ENCODE data around the gene ATP2A1.

Gene ATP2A1

GRCh38 chr16:28843766-28844165 is 34.5 kb upstream of the ATP2A1 start:
- no peak overlapping the region for H3K27ac Mint-ChIP-seq
- H3K9me3 Mint-ChIP-seq, result no peaks in the 10 kb centered on the region
- H3K4me1 Mint-ChIP-seq (ENCODE audit: low read depth), result peaks cover 16% of the 10 kb centered on the region
- H3K27me3 Mint-ChIP-seq (ENCODE audit: low read depth), result no peaks in the 10 kb centered on the region
- peaks cover 43% of the 10 kb centered on the region for H3K36me3 Mint-ChIP-seq (ENCODE audit: low read depth)
- DNase-seq (ENCODE audit: low spot score), result no peak
- H3K4me3 Mint-ChIP-seq, result no peak overlapping the region

DNA sequence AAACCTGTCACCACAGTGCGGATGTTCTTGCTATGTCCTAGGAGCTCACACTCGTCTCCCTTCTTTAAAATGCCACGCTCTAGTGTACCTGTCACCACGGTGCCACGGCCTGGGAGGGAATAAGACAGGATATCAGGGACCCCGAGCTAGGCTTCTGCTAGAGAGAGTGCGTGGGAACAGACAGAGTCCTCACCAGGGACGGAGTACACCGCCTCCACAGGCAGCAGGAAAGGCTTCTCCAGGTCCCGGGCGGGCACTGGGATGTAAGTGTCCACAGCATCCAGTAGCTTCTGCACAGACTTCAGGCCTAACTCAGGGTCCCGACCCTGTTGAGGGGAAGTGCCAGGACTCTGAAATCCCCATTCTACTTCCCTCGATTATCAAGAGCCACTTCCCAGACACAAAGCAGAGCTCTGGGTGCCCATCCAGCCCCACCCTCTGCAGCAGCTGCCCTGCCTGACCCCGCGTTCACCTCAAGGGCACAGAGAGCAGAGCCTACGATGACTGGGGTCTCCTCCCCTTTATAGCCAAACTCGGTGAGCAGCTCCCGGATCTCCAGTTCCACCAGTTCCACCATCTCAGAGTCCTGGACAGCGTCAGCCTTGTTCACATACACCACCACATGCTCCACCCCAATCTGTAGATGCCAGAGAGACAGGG is 33.9 kb upstream of the ATP2A1 start:
- Mint-ChIP-seq H3K36me3 (ENCODE audit: low read depth) (peaks cover 40% of the 10 kb centered on the region), H3K9me3 (no peaks in the 10 kb centered on the region), H3K27ac (peak overlapping the region; percentile 97), H3K27me3 (ENCODE audit: low read depth) (no peaks in the 10 kb centered on the region), H3K4me1 (ENCODE audit: low read depth) (peaks cover 16% of the 10 kb centered on the region), H3K4me3 (peak overlapping the region; percentile 91)
- no peak for DNase-seq (ENCODE audit: low spot score)

DNA sequence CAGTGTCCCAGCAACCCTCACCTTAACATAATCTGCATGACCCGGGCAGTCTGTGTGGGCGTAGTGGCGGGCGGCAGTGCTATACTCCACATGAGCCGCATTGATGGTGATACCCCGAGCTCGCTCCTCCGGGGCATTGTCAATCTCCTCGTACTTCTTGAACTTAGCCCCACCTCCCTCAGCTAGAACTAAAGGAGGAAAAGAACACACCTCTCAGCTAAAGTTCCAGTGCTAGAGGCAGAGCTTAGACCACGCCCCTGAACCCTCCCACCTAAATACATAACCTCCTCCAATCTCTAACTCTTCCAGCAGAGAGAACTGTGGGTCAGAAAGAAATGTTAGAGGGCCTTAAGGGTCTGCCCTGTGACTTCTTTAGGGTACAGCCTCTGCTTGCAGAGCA is 33.0 kb upstream of the ATP2A1 start:
- no peaks in the 10 kb centered on the region for H3K9me3 Mint-ChIP-seq

DNA sequence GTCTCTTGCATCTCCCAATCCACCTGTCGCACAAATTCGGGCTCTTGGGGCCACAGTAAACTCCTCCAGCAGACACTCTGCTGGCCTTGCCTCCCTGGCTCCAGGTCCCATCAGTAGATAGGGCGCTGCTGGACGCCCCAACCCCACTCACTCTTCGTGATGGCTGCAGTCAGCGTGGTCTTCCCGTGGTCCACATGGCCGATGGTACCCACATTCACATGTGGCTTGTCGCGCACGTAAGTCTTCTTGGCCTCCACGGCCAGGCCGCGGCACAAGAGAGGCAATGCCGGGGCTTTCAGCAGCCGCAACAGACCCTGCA is 32.6 kb upstream of the ATP2A1 start:
- no peaks in the 10 kb centered on the region for H3K9me3 Mint-ChIP-seq
- peak overlapping the region; percentile 91 for H3K4me3 Mint-ChIP-seq
- no peak for DNase-seq (ENCODE audit: low spot score)
- H3K4me1 Mint-ChIP-seq (ENCODE audit: low read depth), result peaks cover 16% of the 10 kb centered on the region
- H3K36me3 Mint-ChIP-seq (ENCODE audit: low read depth), result peaks cover 37% of the 10 kb centered on the region
- peak overlapping the region; percentile 97 for H3K27ac Mint-ChIP-seq
- no peaks in the 10 kb centered on the region for H3K27me3 Mint-ChIP-seq (ENCODE audit: low read depth)

More for the DNA sequence above, 33.0 kb upstream of the ATP2A1 start:
- Mint-ChIP-seq H3K27me3 (ENCODE audit: low read depth) (no peaks in the 10 kb centered on the region), H3K36me3 (ENCODE audit: low read depth) (peaks cover 37% of the 10 kb centered on the region), H3K4me3 (peak overlapping the region; percentile 91), H3K27ac (peak overlapping the region; percentile 97), H3K4me1 (ENCODE audit: low read depth) (peaks cover 16% of the 10 kb centered on the region)
- peak; percentile 43 for DNase-seq (ENCODE audit: low spot score)

DNA sequence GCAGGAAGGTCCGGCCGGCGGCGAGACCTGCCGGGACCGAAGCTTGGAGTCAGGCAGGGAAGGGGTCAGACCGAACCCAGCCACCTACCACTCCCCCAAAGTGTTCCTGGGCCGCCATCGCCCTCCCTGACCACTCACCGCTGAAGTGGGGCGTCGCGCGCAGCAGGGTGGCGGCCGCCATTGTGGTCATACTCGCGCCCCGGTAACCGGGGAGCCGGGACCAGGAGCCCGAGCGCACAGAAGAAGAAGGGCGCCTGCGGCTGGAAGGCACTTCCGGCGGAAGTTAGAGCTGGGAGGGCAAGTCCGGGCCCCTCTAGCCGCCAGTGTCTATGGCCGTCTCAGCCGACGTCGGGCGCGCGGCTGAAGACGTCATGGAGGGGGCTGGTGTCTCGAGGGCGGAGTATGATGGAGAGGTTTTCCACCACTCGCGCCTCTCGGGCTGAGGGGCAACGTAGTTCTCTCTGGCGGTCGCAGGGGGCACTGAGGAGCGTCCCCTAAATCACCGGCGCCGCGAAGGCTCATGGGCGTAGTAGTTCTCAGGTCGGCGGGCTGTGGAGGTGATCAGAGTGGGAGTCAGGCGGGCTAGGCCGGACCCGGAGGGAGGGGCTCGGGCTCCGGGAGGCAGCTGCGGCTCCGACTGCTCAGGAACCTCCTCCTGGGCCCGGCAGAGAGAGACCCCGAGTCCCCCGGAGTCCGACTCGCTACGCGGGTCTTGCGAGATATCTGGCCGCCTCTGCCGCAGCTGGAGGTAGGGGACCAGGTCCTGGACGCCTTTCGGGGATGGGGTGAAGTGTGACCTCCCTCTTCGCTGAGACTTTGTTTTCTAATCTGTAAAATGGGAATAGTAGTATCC is 32.0 kb upstream of the ATP2A1 start, which contains the start of gene TUFM:
TUFM (minus strand) TSS at position 269 of the 853 bp plus-strand sequence; CDS start at position 190, 79 bp downstream.
- peak within 1 kb of the TSS; percentile 97 for H3K27ac Mint-ChIP-seq
- no peaks in the 10 kb centered on the region for H3K9me3 Mint-ChIP-seq
- H3K4me3 Mint-ChIP-seq, result peak within 1 kb of the TSS; percentile 91
- peaks cover 16% of the 10 kb centered on the region for H3K4me1 Mint-ChIP-seq (ENCODE audit: low read depth)
- peak; percentile 98 for DNase-seq (ENCODE audit: low spot score)
- H3K36me3 Mint-ChIP-seq (ENCODE audit: low read depth), result peaks cover 35% of the 10 kb centered on the region
- H3K27me3 Mint-ChIP-seq (ENCODE audit: low read depth), result no peaks in the 10 kb centered on the region

DNA sequence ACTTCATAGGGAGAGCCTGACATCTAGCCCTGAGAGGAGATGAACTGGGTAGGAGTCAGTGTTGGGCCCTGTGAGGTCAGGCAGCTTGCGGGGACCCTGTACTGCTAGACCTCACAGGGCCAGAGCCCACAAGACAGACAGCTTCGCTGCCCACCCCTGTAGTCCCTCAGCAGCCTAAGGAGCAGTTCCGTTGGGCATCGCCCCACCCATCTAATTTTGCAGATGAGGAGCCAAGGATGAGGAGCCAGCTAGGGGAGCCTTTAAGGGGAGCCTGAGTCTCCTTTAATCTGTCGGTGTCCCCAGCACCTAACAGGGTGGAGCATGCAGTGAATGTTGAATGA is 31.4 kb upstream of the ATP2A1 start:
- DNase-seq (ENCODE audit: low spot score), result peak; percentile 22
- Mint-ChIP-seq H3K27ac (peak overlapping the region; percentile 97), H3K27me3 (ENCODE audit: low read depth) (no peaks in the 10 kb centered on the region), H3K36me3 (ENCODE audit: low read depth) (peaks cover 33% of the 10 kb centered on the region), H3K4me1 (ENCODE audit: low read depth) (peaks cover 16% of the 10 kb centered on the region), H3K9me3 (no peaks in the 10 kb centered on the region), H3K4me3 (peak overlapping the region; percentile 91)

DNA sequence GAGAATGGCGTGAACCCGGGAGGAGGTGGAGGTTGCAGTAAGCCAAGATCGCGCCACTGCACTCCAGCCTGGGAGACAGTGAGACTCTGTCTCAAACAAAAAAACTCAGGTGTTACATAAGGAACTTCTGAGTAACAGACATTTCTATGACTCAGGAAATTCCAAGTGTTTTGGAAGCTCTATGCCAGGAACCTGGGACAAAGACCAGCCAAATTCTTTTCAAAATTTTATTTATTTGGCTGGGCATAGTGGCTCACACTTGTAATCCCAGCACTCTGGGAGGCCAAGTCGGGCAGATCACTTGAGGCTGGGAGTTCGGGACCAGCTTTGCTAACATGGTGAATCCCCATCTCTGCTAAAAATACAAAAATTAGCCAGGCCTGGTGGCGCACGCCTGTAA is 19.9 kb upstream of the ATP2A1 start:
- H3K4me1 Mint-ChIP-seq (ENCODE audit: low read depth), result peaks cover 9% of the 10 kb centered on the region
- H3K9me3 Mint-ChIP-seq, result no peaks in the 10 kb centered on the region
- peaks cover 4% of the 10 kb centered on the region for H3K36me3 Mint-ChIP-seq (ENCODE audit: low read depth)
- no peaks in the 10 kb centered on the region for H3K27me3 Mint-ChIP-seq (ENCODE audit: low read depth)
- DNase-seq (ENCODE audit: low spot score), result no peak
- no peak overlapping the region for H3K27ac Mint-ChIP-seq
- no peak overlapping the region for H3K4me3 Mint-ChIP-seq

DNA sequence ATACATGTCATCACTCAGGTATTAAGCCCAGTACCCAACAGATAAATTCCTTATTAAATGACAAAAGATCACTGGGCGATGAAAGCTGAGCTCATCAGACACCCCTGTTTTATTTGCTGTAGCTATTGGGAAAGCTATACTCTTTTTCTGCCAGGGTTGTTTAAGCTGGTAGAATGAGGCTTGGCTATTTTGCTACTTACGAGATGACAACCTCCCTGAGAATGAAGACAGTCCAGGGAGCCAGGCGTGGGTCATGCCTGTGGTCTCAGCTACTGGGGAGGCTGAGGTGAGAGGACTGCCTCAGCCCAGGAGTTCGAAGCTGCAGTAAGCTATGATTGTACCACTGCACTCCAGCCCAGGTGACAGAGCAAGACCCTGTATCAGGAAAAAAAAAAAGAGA is 19.0 kb upstream of the ATP2A1 start:
- Mint-ChIP-seq H3K27me3 (ENCODE audit: low read depth) (no peaks in the 10 kb centered on the region), H3K36me3 (ENCODE audit: low read depth) (peaks cover 5% of the 10 kb centered on the region), H3K4me1 (ENCODE audit: low read depth) (peaks cover 9% of the 10 kb centered on the region), H3K9me3 (no peaks in the 10 kb centered on the region), H3K4me3 (no peak overlapping the region), H3K27ac (no peak overlapping the region)
- DNase-seq (ENCODE audit: low spot score), result no peak

DNA sequence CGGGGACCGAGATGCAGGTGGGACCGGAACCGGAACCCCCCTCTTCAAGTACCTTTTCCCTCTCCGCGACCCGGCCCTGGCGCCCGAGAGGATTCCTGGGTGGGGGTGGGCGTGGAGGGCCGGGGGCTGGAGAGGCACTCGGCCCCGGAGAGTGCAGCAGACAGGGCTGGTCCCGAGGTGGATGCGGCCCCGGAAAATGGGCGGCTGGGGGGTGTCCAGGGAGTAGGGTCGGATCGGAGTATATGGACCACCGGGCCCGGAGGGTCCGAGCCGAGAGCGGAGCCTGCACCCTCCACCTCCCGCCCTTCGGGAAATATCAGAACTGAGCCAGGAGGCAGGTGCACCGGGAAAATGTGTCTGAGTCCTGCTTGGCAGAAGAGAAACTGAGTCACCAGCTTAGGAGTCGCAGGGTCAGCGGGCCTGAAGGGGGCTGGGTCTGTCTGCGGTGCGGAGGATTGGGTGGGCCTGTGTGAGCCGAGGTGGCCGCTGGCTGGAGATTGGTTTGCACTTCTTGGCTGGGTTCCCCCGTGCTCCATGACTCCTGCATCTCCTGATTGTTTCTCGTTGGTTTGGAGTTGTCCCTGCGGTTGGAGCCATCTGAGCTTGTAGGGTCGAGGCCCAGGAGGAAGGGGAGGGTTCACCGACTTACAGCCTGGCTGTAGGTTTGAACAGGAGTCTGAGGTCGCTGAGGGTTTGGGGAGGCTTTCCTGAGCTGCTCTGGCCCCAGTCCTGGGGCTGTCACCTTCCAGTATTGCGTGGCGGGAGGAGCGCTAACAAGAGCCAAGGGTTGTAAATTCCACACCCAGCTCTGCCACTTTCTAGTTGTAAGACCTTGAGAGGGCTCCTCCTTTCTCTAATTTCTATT is 14.1 kb upstream of the ATP2A1 start:
- Mint-ChIP-seq H3K9me3 (no peaks in the 10 kb centered on the region), H3K27me3 (ENCODE audit: low read depth) (no peaks in the 10 kb centered on the region), H3K36me3 (ENCODE audit: low read depth) (peaks cover 13% of the 10 kb centered on the region), H3K4me3 (peak overlapping the region; percentile 98), H3K27ac (peak overlapping the region; percentile 97), H3K4me1 (ENCODE audit: low read depth) (peaks cover 21% of the 10 kb centered on the region)
- DNase-seq (ENCODE audit: low spot score), result no peak

GRCh38 chr16:28865001-28865688 is 13.1 kb upstream of the ATP2A1 start:
- no peaks in the 10 kb centered on the region for H3K27me3 Mint-ChIP-seq (ENCODE audit: low read depth)
- peaks cover 16% of the 10 kb centered on the region for H3K36me3 Mint-ChIP-seq (ENCODE audit: low read depth)
- no peaks in the 10 kb centered on the region for H3K9me3 Mint-ChIP-seq
- peaks cover 21% of the 10 kb centered on the region for H3K4me1 Mint-ChIP-seq (ENCODE audit: low read depth)
- DNase-seq (ENCODE audit: low spot score), result no peak
- H3K4me3 Mint-ChIP-seq, result peak overlapping the region; percentile 98
- H3K27ac Mint-ChIP-seq, result no peak overlapping the region

- no peak overlapping the region for H3K27ac Mint-ChIP-seq
- no peak overlapping the region for H3K4me3 Mint-ChIP-seq
- peaks cover 21% of the 10 kb centered on the region for H3K4me1 Mint-ChIP-seq (ENCODE audit: low read depth)
- DNase-seq (ENCODE audit: low spot score), result no peak
- H3K27me3 Mint-ChIP-seq (ENCODE audit: low read depth), result no peaks in the 10 kb centered on the region
- H3K9me3 Mint-ChIP-seq, result no peaks in the 10 kb centered on the region
- H3K36me3 Mint-ChIP-seq (ENCODE audit: low read depth), result peaks cover 21% of the 10 kb centered on the region
These were observed 12.4 kb upstream of the ATP2A1 start for GRCh38 chr16:28865722-28866453.

DNA sequence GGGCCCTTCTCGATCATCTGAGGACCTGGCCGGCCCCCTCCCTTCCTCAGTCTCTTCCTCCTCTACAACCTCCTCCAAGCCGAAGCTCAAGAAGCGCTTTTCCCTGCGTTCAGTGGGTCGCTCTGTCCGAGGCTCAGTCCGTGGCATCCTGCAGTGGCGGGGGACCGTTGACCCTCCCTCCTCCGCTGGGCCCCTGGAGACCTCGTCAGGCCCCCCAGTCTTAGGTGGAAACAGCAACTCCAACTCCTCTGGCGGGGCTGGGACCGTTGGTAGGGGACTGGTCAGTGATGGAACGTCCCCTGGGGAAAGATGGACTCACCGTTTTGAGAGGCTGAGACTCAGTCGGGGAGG is 11.9 kb upstream of the ATP2A1 start:
- H3K36me3 Mint-ChIP-seq (ENCODE audit: low read depth), result peaks cover 21% of the 10 kb centered on the region
- DNase-seq (ENCODE audit: low spot score), result no peak
- H3K4me1 Mint-ChIP-seq (ENCODE audit: low read depth), result peaks cover 21% of the 10 kb centered on the region
- H3K27ac Mint-ChIP-seq, result no peak overlapping the region
- H3K27me3 Mint-ChIP-seq (ENCODE audit: low read depth), result no peaks in the 10 kb centered on the region
- H3K4me3 Mint-ChIP-seq, result peak overlapping the region; percentile 32
- no peaks in the 10 kb centered on the region for H3K9me3 Mint-ChIP-seq

DNA sequence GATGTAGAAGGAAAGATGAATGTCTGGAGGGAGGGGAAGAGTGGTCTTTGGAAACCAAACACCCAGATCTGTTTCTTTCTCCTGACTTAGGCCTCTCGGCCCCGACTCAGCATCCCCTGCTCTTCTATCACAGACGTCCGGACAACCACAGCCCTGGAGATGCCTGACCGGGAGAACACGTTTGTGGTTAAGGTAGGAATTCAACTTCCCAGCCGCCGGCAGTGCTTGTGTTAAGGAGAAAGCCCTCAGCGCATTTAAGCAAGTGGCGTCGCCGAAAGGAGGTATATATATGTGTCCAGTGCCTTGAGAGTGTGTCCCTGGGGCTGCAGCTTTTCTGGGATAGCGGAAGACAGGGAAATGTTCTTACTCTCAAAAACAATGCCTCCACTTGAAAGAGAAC is 11.0 kb upstream of the ATP2A1 start:
- Mint-ChIP-seq H3K27me3 (ENCODE audit: low read depth) (no peaks in the 10 kb centered on the region), H3K27ac (no peak overlapping the region), H3K36me3 (ENCODE audit: low read depth) (peaks cover 21% of the 10 kb centered on the region), H3K9me3 (no peaks in the 10 kb centered on the region), H3K4me3 (no peak overlapping the region), H3K4me1 (ENCODE audit: low read depth) (peaks cover 14% of the 10 kb centered on the region)
- DNase-seq (ENCODE audit: low spot score), result no peak
